GM12878 (cell line): ENCODE data around the gene ACER3. TPM values are rescaled to one million over a fixed set of nuclear protein-coding genes. Genes with fewer than 3 reads are reported as not detected.

ENCODE experiments used
- ATAC-seq: fragments of 200-7000 bp; cut with Tn5 transposase; 3 replicates; pipeline ENCODE4 v1.9.1; 2020; ENCODE audit warnings: mild to moderate bottlenecking, moderate library complexity
- BruUV-seq: library from RNA; stranded (reverse); fragments of 400-500 nt; replicated peaks from 2 replicates; lab custom pipeline; 2021; lab: Mats Ljungman, UMichigan
- CTCF ChIA-PET: fragments of 300-600 bp; sonication (Branson Sonifier 250); formaldehyde crosslinking; extraction: SDS; loops from one replicate; lab custom pipeline; 2021; ENCODE audit warnings: inconsistent platforms; lab: Yijun Ruan, JAX
- POLR2A ChIA-PET: fragments of 350-600 bp; formaldehyde crosslinking; extraction: SDS; loops from one replicate; lab custom pipeline; 2021; ENCODE audit warnings: inconsistent platforms; lab: Charles Lee
- RAD21 ChIA-PET: fragments of 300-600 bp; sonication (Branson Sonifier 250); formaldehyde crosslinking; loops from one replicate; lab custom pipeline; 2023; ENCODE audit warnings: antibody characterized with exemption; ENCODE audit not compliant: unreplicated experiment; lab: Charles Lee
- SMC1A ChIA-PET: fragments of 300-600 bp; sonication (Branson Sonifier 250); formaldehyde crosslinking; loops from one replicate; lab custom pipeline; 2023; ENCODE audit not compliant: unreplicated experiment, uncharacterized antibody; lab: Charles Lee
- DNase-seq: peaks from one replicate; pipeline ENCODE4 v3.0.0-alpha.2; 2011; ENCODE audit warnings: low read depth, low spot score
- FAIRE-seq: peaks from 3 replicates; lab custom pipeline; 2011; peaks lifted over from hg19 to GRCh38; lab: Jason Lieb, UNC
- H2AFZ ChIP-seq: 2 replicates; pipeline ENCODE4 v1.6.0; 2011; ENCODE audit warnings: low read depth, low read length, control low read depth; ENCODE audit not compliant: control insufficient read depth
- H3K27ac ChIP-seq: 2 replicates; pipeline ENCODE4 v1.5.1; 2011; ENCODE audit warnings: control low read depth; ENCODE audit not compliant: control insufficient read depth, insufficient read depth
- H3K27me3 ChIP-seq, 2 experiments: replicated peaks in 1 of 2; 2 replicates each; pipeline versions ENCODE4 v1.6.0 to v1.6.1; 2011; ENCODE audit warnings: low read length in 1 of 2; ENCODE audit not compliant: control insufficient read depth in 2 of 2, insufficient read depth in 2 of 2
- H3K36me3 ChIP-seq, 2 experiments: 2 replicates each; pipeline ENCODE4 v1.5.1; 2011; ENCODE audit warnings: low read length in 1 of 2; ENCODE audit not compliant: control insufficient read depth in 2 of 2, insufficient read depth in 2 of 2
- H3K4me1 ChIP-seq: 2 replicates; pipeline ENCODE4 v1.6.1; 2011; ENCODE audit warnings: mild to moderate bottlenecking, low read length, moderate library complexity, mixed read lengths; ENCODE audit not compliant: control insufficient read depth, insufficient read depth
- H3K4me2 ChIP-seq: 2 replicates; pipeline ENCODE4 v1.6.0; 2011; ENCODE audit warnings: control low read depth; ENCODE audit not compliant: control insufficient read depth, insufficient read depth
- H3K4me3 ChIP-seq: fragments of 200-600 bp; sonication (generic); 2 replicates; pipeline ENCODE4 v1.5.1; 2016
- H3K79me2 ChIP-seq: 2 replicates; pipeline ENCODE4 v1.6.0; 2011; ENCODE audit warnings: low read length; ENCODE audit not compliant: control insufficient read depth, insufficient read depth
- H3K9ac ChIP-seq: 2 replicates; pipeline ENCODE4 v1.8.0; 2011; ENCODE audit warnings: low read length, control low read depth, mixed read lengths; ENCODE audit not compliant: control insufficient read depth, insufficient read depth
- H3K9me3 ChIP-seq: replicated peaks from 3 replicates; pipeline ENCODE4 v1.5.1; 2011; ENCODE audit warnings: mild to moderate bottlenecking, low read length; ENCODE audit not compliant: control insufficient read depth, insufficient read depth
- H4K20me1 ChIP-seq: 2 replicates; pipeline ENCODE4 v1.6.0; 2011; ENCODE audit not compliant: control insufficient read depth, insufficient read depth
- ATF3 ChIP-seq: IDR thresholded peaks from 2 replicates; pipeline ENCODE4 v1.6.1; 2011; ENCODE audit warnings: low read depth, mild to moderate bottlenecking, low read length, moderate library complexity, borderline replicate concordance; ENCODE audit errors: extremely low read depth
- E2F8 ChIP-seq: fragments of 450-650 bp; IDR thresholded peaks from 2 replicates; pipeline ENCODE4 v1.6.1; 2018; ENCODE audit warnings: mild to moderate bottlenecking, low read depth, moderate library complexity; ENCODE audit not compliant: partially characterized antibody
- KDM1A ChIP-seq: fragments of 200-600 bp; sonication (generic); IDR thresholded peaks from 2 replicates; pipeline ENCODE4 v1.6.1; 2016; ENCODE audit warnings: borderline replicate concordance
- SKIL ChIP-seq: fragments of 450-650 bp; IDR thresholded peaks from 2 replicates; pipeline ENCODE4 v1.6.1; 2017; ENCODE audit warnings: mild to moderate bottlenecking, low read depth, inconsistent platforms; ENCODE audit not compliant: poor library complexity, severe bottlenecking
- YY1 ChIP-seq: IDR thresholded peaks from 2 replicates; pipeline ENCODE4 v1.6.1; 2011; ENCODE audit warnings: low read depth, mild to moderate bottlenecking, low read length
- ZNF384 ChIP-seq: IDR thresholded peaks from 2 replicates; pipeline ENCODE4 v1.6.1; 2012; ENCODE audit warnings: low read depth, mild to moderate bottlenecking, low read length, improper control_type of control experiment, borderline replicate concordance
- ZSCAN29 ChIP-seq: fragments of 450-650 bp; IDR thresholded peaks from 2 replicates; pipeline ENCODE4 v1.6.1; 2017; ENCODE audit warnings: mild to moderate bottlenecking, moderate library complexity
- WGBS: methylation state at CpG from one replicate; pipeline ENCODE4 v1.1.6; 2016; ENCODE audit warnings: low lambda C conversion rate; ENCODE audit not compliant: insufficient replicate concordance, insufficient coverage; ENCODE audit errors: missing lambda C conversion rate; 5-methylcytosine and 5-hydroxymethylcytosine counted together
- in situ Hi-C: fragments of 300-500 bp; cut with MboI; formaldehyde crosslinking; loops from 9 replicates; pipeline ENCODE4 v1.14.3; 2018; ENCODE audit warnings: mixed read lengths
- intact Hi-C: fragments of 100-400 bp; cut with micrococcal nuclease; formaldehyde crosslinking; loops from one replicate; pipeline ENCODE4 v1.14.2; 2022; ENCODE audit not compliant: unreplicated experiment
- polyA plus RNA-seq, 11 experiments: library from polyadenylated mRNA; depleted of rRNA in 4 of 11; unstranded in 6 of 11; stranded (reverse) in 5 of 11; fragments of >200 nt; fragmentation: Nextera tagmentation in 4 of 11; fragmentation: Illumina TruSeq in 1 of 11; extraction: Ambion mirVana in 4 of 11; extraction: Trizol in 1 of 11; gene quantifications; 1 replicate in 1 of 11; 2 replicates in 10 of 11; pipeline versions ENCODE4 v1.2.1 to v1.2.3, GENCODE V29; 2011 to 2016; ENCODE audit warnings: inconsistent platforms in 2 of 11, missing spikeins in 2 of 11, low read depth in 1 of 11
- total RNA-seq, 4 experiments: library from RNA; depleted of rRNA in 3 of 4; stranded (reverse); fragments of >200 nt in 3 of 4; fragmentation: Illumina TruSeq in 1 of 4; extraction: Trizol in 1 of 4; gene quantifications; 2 replicates each; pipeline versions ENCODE4 v1.2.1 to v1.2.3, GENCODE V29; 2013 to 2021
- TF ChIP-seq, protein P1 (sequence below): fragments of 450-650 bp; conservative IDR thresholded peaks from 2 replicates; pipeline ENCODE4 v1.6.1; 2017; ENCODE audit warnings: mild to moderate bottlenecking, moderate library complexity

Gene ACER3
- total and polyA plus RNA-seq, 10 of the 15 experiments (the other 5 are each of a cell fraction or from before 2014, with no cell fraction given) = 2.8 to 17.4 (median 10.3) TPM

DNA sequence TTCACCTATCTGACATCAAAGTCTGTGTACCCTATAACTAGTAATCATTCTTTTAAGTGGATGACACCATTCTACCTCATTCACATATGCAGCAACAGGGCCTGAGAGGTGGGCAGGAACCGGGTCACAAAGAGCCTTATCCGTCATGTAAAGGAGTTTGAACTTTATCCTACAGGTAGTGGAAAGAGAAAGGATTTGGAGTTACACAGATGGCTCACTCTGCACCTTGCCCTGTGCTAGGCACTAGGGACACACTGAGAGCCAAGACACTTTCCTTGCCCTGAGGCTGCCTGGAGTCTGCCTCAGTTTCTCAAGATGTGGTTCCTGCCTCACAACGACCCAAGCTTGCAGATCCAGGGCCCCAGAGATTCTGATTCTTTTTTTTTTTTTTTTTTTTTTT lies 14.3 kb upstream of the ACER3 start:
- ATAC-seq (no peak), FAIRE-seq (no peak), DNase-seq (no peak)
- intact Hi-C loops (no loop called here), in situ Hi-C loops (no loop called here)
- no peak overlapping the region for H3K4me3 ChIP-seq
- SMC1A ChIA-PET = no interaction called here
- H4K20me1 ChIP-seq = no peaks in the 10 kb centered on the region
- H3K9ac ChIP-seq = no peak overlapping the region
- 40% methylated on average over 3 of the region's 3 CpGs for WGBS
- no peak overlapping the region for H3K27ac ChIP-seq
- no peaks in the 10 kb centered on the region for H3K27me3 ChIP-seq
- no peaks in the 10 kb centered on the region for H3K79me2 ChIP-seq
- no peaks in the 10 kb centered on the region for H3K4me1 ChIP-seq
- no peaks in the 10 kb centered on the region for H3K36me3 ChIP-seq
- TF ChIP-seq KDM1A (no peak), SKIL (no peak), ZSCAN29 (no peak), E2F8 (no peak), ATF3 (no peak), ZNF384 (no peak), YY1 (no peak)
- TF ChIP-seq, protein P1, sequence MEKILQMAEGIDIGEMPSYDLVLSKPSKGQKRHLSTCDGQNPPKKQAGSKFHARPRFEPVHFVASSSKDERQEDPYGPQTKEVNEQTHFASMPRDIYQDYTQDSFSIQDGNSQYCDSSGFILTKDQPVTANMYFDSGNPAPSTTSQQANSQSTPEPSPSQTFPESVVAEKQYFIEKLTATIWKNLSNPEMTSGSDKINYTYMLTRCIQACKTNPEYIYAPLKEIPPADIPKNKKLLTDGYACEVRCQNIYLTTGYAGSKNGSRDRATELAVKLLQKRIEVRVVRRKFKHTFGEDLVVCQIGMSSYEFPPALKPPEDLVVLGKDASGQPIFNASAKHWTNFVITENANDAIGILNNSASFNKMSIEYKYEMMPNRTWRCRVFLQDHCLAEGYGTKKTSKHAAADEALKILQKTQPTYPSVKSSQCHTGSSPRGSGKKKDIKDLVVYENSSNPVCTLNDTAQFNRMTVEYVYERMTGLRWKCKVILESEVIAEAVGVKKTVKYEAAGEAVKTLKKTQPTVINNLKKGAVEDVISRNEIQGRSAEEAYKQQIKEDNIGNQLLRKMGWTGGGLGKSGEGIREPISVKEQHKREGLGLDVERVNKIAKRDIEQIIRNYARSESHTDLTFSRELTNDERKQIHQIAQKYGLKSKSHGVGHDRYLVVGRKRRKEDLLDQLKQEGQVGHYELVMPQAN = no peak
- CTCF ChIA-PET = interaction anchor here (1.7 kb wide), 1 partner anchor 74 kb away, joined by 5 read pairs; no protein-coding TSS in a partner anchor
- POLR2A ChIA-PET = interaction anchor here (0.7 kb wide), 1 partner anchor 1499 kb away, joined by 5 read pairs; no protein-coding TSS in a partner anchor
- no peak overlapping the region for H2AFZ ChIP-seq
- RAD21 ChIA-PET = interaction anchor here (0.7 kb wide), 1 partner anchor 399 kb away, joined by 4 read pairs; no protein-coding TSS in a partner anchor
- no peaks in the 10 kb centered on the region for H3K9me3 ChIP-seq
- no peak overlapping the region for H3K4me2 ChIP-seq
- no TSS peak for BruUV-seq
